ENCODE results near the gene TLCD3A.

TLCD3A gene

GRCh38 chr17:732902-733720 lies 715 bp downstream of the TLCD3A start:
- no peaks in the 10 kb centered on the region for H3K9me2 ChIP-seq (ENCODE audit: low read depth, low read length)
- H3K36me3 ChIP-seq (ENCODE audit: insufficient read depth, low read length), result peaks cover 9% of the 10 kb centered on the region; the same call in 1 of the 2 replicates
- H3K79me2 ChIP-seq (ENCODE audit: insufficient read depth, low read length), result no peaks in the 10 kb centered on the region
- no peaks in the 10 kb centered on the region for H4K20me1 ChIP-seq (ENCODE audit: insufficient read depth, low read length)
- peak overlapping the region; percentile 69 for H3K4me2 ChIP-seq (ENCODE audit: low read length)
- no peaks in the 10 kb centered on the region for H3K9me3 ChIP-seq (ENCODE audit: low read length)
- H3K27me3 ChIP-seq (ENCODE audit: insufficient read depth, low read length), result peaks cover 5% of the 10 kb centered on the region; the same call in 1 of the 2 replicates
- peak overlapping the region; percentile 84 for H3K4me3 ChIP-seq (ENCODE audit: low read depth, low read length, poor library complexity, severe bottlenecking)
- peak overlapping the region; percentile 83 for H3K9ac ChIP-seq (ENCODE audit: low read length)
- peaks cover 16% of the 10 kb centered on the region for H3K4me1 ChIP-seq (ENCODE audit: insufficient read depth, low read length, severe bottlenecking)
- no peak overlapping the region for H3K27ac ChIP-seq (ENCODE audit: low read depth, low read length, poor library complexity, severe bottlenecking)
- no peaks in the 10 kb centered on the region for H3F3A ChIP-seq (ENCODE audit: insufficient read depth, low read length)
- H2AFZ ChIP-seq (ENCODE audit: low read length), result no peak overlapping the region
- no peak for TF ChIP-seq CTCF (IDR thresholded peaks at IDR 0.05; ENCODE audit: low read length)
- TF ChIP-seq EZH2 (IDR thresholded peaks at IDR 0.05; ENCODE audit: borderline replicate concordance, low read length), result no peak

GRCh38 chr17:733743-734142 lies 1.3 kb downstream of the TLCD3A start:
- no peak overlapping the region for H3K27ac ChIP-seq (ENCODE audit: low read depth, low read length, poor library complexity, severe bottlenecking)

GRCh38 chr17:737561-738113 lies 5.2 kb downstream of the TLCD3A start:
- no peak overlapping the region for H3K9ac ChIP-seq (ENCODE audit: low read length)
- no peaks in the 10 kb centered on the region for H3K27me3 ChIP-seq (ENCODE audit: insufficient read depth, low read length)
- peaks cover 38% of the 10 kb centered on the region for H3K36me3 ChIP-seq (ENCODE audit: insufficient read depth, low read length)
- H3K9me2 ChIP-seq (ENCODE audit: low read depth, low read length), result no peaks in the 10 kb centered on the region
- no peaks in the 10 kb centered on the region for H3K9me3 ChIP-seq (ENCODE audit: low read length)
- H3F3A ChIP-seq (ENCODE audit: insufficient read depth, low read length), result no peaks in the 10 kb centered on the region
- H3K4me1 ChIP-seq (ENCODE audit: insufficient read depth, low read length, severe bottlenecking), result peaks cover 23% of the 10 kb centered on the region
- no peak overlapping the region for H3K4me2 ChIP-seq (ENCODE audit: low read length)
- no peak overlapping the region for H3K27ac ChIP-seq (ENCODE audit: low read depth, low read length, poor library complexity, severe bottlenecking)
- no peaks in the 10 kb centered on the region for H4K20me1 ChIP-seq (ENCODE audit: insufficient read depth, low read length)
- H3K79me2 ChIP-seq (ENCODE audit: insufficient read depth, low read length), result no peaks in the 10 kb centered on the region
- H3K4me3 ChIP-seq (ENCODE audit: low read depth, low read length, poor library complexity, severe bottlenecking), result no peak overlapping the region
- no peak overlapping the region for H2AFZ ChIP-seq (ENCODE audit: low read length)
- TF ChIP-seq EZH2 (IDR thresholded peaks at IDR 0.05; ENCODE audit: borderline replicate concordance, low read length), result no peak
- no peak for TF ChIP-seq CTCF (IDR thresholded peaks at IDR 0.05; ENCODE audit: low read length)

More at GRCh38 chr17:733743-734142, 1.3 kb downstream of the TLCD3A start:
- Histone ChIP-seq H3K4me3 (ENCODE audit: low read depth, low read length, poor library complexity, severe bottlenecking) (peak overlapping the region; percentile 84), H2AFZ (ENCODE audit: low read length) (no peak overlapping the region), H3K4me1 (ENCODE audit: insufficient read depth, low read length, severe bottlenecking) (peaks cover 16% of the 10 kb centered on the region), H4K20me1 (ENCODE audit: insufficient read depth, low read length) (no peaks in the 10 kb centered on the region), H3K27me3 (ENCODE audit: insufficient read depth, low read length) (peaks cover under 1% of the 10 kb centered on the region; the same call in 1 of the 2 replicates), H3K36me3 (ENCODE audit: insufficient read depth, low read length) (peaks cover 14% of the 10 kb centered on the region), H3K9ac (ENCODE audit: low read length) (peak overlapping the region; percentile 83; the same call in 1 of the 2 replicates), H3K4me2 (ENCODE audit: low read length) (peak overlapping the region; percentile 69), H3F3A (ENCODE audit: insufficient read depth, low read length) (no peaks in the 10 kb centered on the region), H3K9me2 (ENCODE audit: low read depth, low read length) (no peaks in the 10 kb centered on the region), H3K79me2 (ENCODE audit: insufficient read depth, low read length) (no peaks in the 10 kb centered on the region), H3K9me3 (ENCODE audit: low read length) (no peaks in the 10 kb centered on the region)
- TF ChIP-seq CTCF (IDR thresholded peaks at IDR 0.05; ENCODE audit: low read length) (no peak), EZH2 (IDR thresholded peaks at IDR 0.05; ENCODE audit: borderline replicate concordance, low read length) (no peak)
